A549 (cell line): ENCODE data around the gene DAO. TPM values are rescaled to one million over a fixed set of nuclear protein-coding genes. Genes with fewer than 3 reads are reported as not detected.

Experiments
- ATAC-seq, 2 experiments: fragments of 200-7000 bp in 1 of 2; fragments of >200 bp in 1 of 2; cut with Nextera tagmentation in 1 of 2; cut with Tn5 transposase in 1 of 2; 3 replicates each; pipeline versions ENCODE4 v1.8.0 to v1.9.1; 2018 to 2020; ENCODE audit warnings: mild to moderate bottlenecking in 1 of 2, moderate library complexity in 1 of 2
- CTCF ChIA-PET: fragments of 300-600 bp; sonication (Branson Sonifier 250); formaldehyde crosslinking; extraction: SDS; loops from one replicate; lab custom pipeline; 2021; ENCODE audit warnings: antibody characterized with exemption, inconsistent platforms; lab: Yijun Ruan, JAX
- POLR2A ChIA-PET: fragments of 350-600 bp; formaldehyde crosslinking; extraction: SDS; loops from one replicate; lab custom pipeline; 2021; ENCODE audit warnings: antibody characterized with exemption, inconsistent platforms; lab: Yijun Ruan, JAX
- DNase-seq, 2 experiments: peaks; one replicate each; pipeline versions ENCODE4 v3.0.0 to v3.0.0-alpha.2; 2011 to 2016; ENCODE audit warnings: low read depth in 1 of 2, low spot score in 1 of 2
- FAIRE-seq: peaks from 2 replicates; lab custom pipeline; 2011; peaks lifted over from hg19 to GRCh38; lab: Jason Lieb, UNC
- H3K27ac ChIP-seq, 2 experiments: fragments of >200 bp; sonication (Bioruptor Twin); formaldehyde crosslinking; 3 replicates each; pipeline ENCODE4 v1.5.1; 2016 to 2017
- H3K4me1 ChIP-seq: fragments of >200 bp; sonication (Bioruptor Twin); formaldehyde crosslinking; 3 replicates; pipeline ENCODE4 v1.6.1; 2016
- H3K4me2 ChIP-seq: fragments of >200 bp; sonication (Bioruptor Twin); formaldehyde crosslinking; 3 replicates; pipeline ENCODE4 v1.6.1; 2016
- H3K4me3 ChIP-seq: fragments of >200 bp; sonication (Bioruptor Twin); formaldehyde crosslinking; 3 replicates; pipeline ENCODE4 v1.5.1; 2016
- H3K9me3 ChIP-seq: fragments of >200 bp; sonication (Bioruptor Twin); formaldehyde crosslinking; 3 replicates; pipeline ENCODE4 v1.6.1; 2016
- ATOH8 ChIP-seq: fragments of 250-450 bp; sonication (Bioruptor Pico); IDR thresholded peaks from 2 replicates; pipeline ENCODE4 v1.5.0; 2020; ENCODE audit warnings: low read depth, mild to moderate bottlenecking, moderate library complexity
- BHLHE40 ChIP-seq: IDR thresholded peaks from 2 replicates; pipeline ENCODE4 v1.6.1; 2012; ENCODE audit warnings: low read depth, low read length, inconsistent platforms
- CEBPB ChIP-seq, 2 experiments: fragments of >200 bp in 1 of 2; sonication (Bioruptor Twin) in 1 of 2; formaldehyde crosslinking in 1 of 2; IDR thresholded peaks; 2 replicates each; pipeline ENCODE4 v1.6.1; 2012 to 2016
- CHD4 ChIP-seq: fragments of 200-600 bp; sonication (generic); IDR thresholded peaks from 2 replicates; pipeline ENCODE4 v1.6.1; 2016; ENCODE audit warnings: antibody characterized with exemption, mild to moderate bottlenecking, borderline replicate concordance
- EHF ChIP-seq: fragments of 250-450 bp; sonication (Bioruptor Pico); IDR thresholded peaks from 2 replicates; pipeline ENCODE4 v1.5.0; 2020; ENCODE audit warnings: mild to moderate bottlenecking
- EP300 ChIP-seq, 2 experiments: fragments of >200 bp; sonication (Bioruptor Twin); formaldehyde crosslinking; IDR thresholded peaks; 2 replicates in 1 of 2; 3 replicates in 1 of 2; pipeline ENCODE4 v1.6.1; 2016 to 2017
- FOSL2 ChIP-seq, 2 experiments: fragments of 450-650 bp in 1 of 2; fragments of >200 bp in 1 of 2; sonication (Bioruptor Twin) in 1 of 2; formaldehyde crosslinking; IDR thresholded peaks; 2 replicates each; pipeline versions ENCODE4 v1.5.0 to v1.6.1; 2016 to 2020; ENCODE audit warnings: mild to moderate bottlenecking in 1 of 2, moderate library complexity in 1 of 2
- HDAC2 ChIP-seq: fragments of 200-600 bp; sonication (generic); IDR thresholded peaks from 2 replicates; pipeline ENCODE4 v1.6.1; 2016
- HEYL ChIP-seq: fragments of 250-450 bp; sonication (Bioruptor Pico); IDR thresholded peaks from 2 replicates; pipeline ENCODE4 v1.8.0; 2021; ENCODE audit warnings: mild to moderate bottlenecking, moderate library complexity
- HOXB13 ChIP-seq: fragments of 250-450 bp; sonication (Bioruptor Pico); IDR thresholded peaks from 2 replicates; pipeline ENCODE4 v1.5.0; 2020; ENCODE audit warnings: low read depth, mild to moderate bottlenecking, moderate library complexity
- HOXB5 ChIP-seq: fragments of 250-450 bp; sonication (Bioruptor Pico); IDR thresholded peaks from 2 replicates; pipeline ENCODE4 v1.5.0; 2020; ENCODE audit warnings: mild to moderate bottlenecking, moderate library complexity
- JUN ChIP-seq, 2 experiments: fragments of >200 bp; sonication (Bioruptor Twin); formaldehyde crosslinking; IDR thresholded peaks; 2 replicates in 1 of 2; 3 replicates in 1 of 2; pipeline ENCODE4 v1.6.1; 2016 to 2017
- KDM1A ChIP-seq: fragments of 200-600 bp; sonication (generic); IDR thresholded peaks from 2 replicates; pipeline ENCODE4 v1.6.1; 2016; ENCODE audit warnings: low read depth, mild to moderate bottlenecking
- MAFK ChIP-seq: fragments of 450-650 bp; IDR thresholded peaks from 2 replicates; pipeline ENCODE4 v1.6.1; 2014; ENCODE audit not compliant: partially characterized antibody
- MAZ ChIP-seq: fragments of 150-350 bp; IDR thresholded peaks from 2 replicates; pipeline ENCODE4 v1.6.1; 2014; ENCODE audit warnings: antibody characterized with exemption, low read depth, low read length, borderline replicate concordance
- NFE2L2 ChIP-seq: fragments of 150-350 bp; conservative IDR thresholded peaks from 2 replicates; pipeline ENCODE4 v1.6.1; 2014; ENCODE audit warnings: low read length
- PBX3 ChIP-seq: IDR thresholded peaks from 2 replicates; pipeline ENCODE4 v1.6.1; 2012
- POLR2AphosphoS2 ChIP-seq: conservative IDR thresholded peaks from 2 replicates; pipeline ENCODE4 v1.6.1; 2012; ENCODE audit warnings: low read length, improper control_type of control experiment, inconsistent platforms
- RAD21 ChIP-seq, 2 experiments: fragments of >200 bp in 1 of 2; sonication (Bioruptor Twin) in 1 of 2; formaldehyde crosslinking in 1 of 2; IDR thresholded peaks in 1 of 2; conservative IDR thresholded peaks in 1 of 2; 2 replicates in 1 of 2; 3 replicates in 1 of 2; pipeline ENCODE4 v1.6.1; 2012 to 2018; ENCODE audit warnings: inconsistent platforms in 1 of 2
- RARB ChIP-seq: fragments of 250-450 bp; sonication (Bioruptor Pico); IDR thresholded peaks from 2 replicates; pipeline ENCODE4 v1.8.0; 2021; ENCODE audit warnings: mild to moderate bottlenecking, moderate library complexity
- RFX5 ChIP-seq: fragments of 450-650 bp; IDR thresholded peaks from 2 replicates; pipeline ENCODE4 v1.7.1; 2014; ENCODE audit warnings: antibody characterized with exemption, mild to moderate bottlenecking, moderate library complexity
- TFCP2L1 ChIP-seq: fragments of 250-450 bp; sonication (Bioruptor Pico); IDR thresholded peaks from 2 replicates; pipeline ENCODE4 v1.5.0; 2021; ENCODE audit warnings: mild to moderate bottlenecking
- TP53 ChIP-seq: fragments of 250-450 bp; sonication (Bioruptor Pico); IDR thresholded peaks from 2 replicates; pipeline ENCODE4 v1.5.0; 2021; ENCODE audit warnings: mild to moderate bottlenecking, moderate library complexity
- ZFP36 ChIP-seq: fragments of 450-650 bp; IDR thresholded peaks from 2 replicates; pipeline ENCODE4 v1.6.1; 2014; ENCODE audit warnings: borderline replicate concordance; ENCODE audit not compliant: partially characterized antibody
- ZNF302 ChIP-seq: fragments of 250-450 bp; sonication (Bioruptor Pico); IDR thresholded peaks from 2 replicates; pipeline ENCODE4 v1.9.0; 2021; ENCODE audit warnings: inconsistent platforms, mild to moderate bottlenecking, moderate library complexity
- ZSCAN20 ChIP-seq: fragments of 250-450 bp; sonication (Bioruptor Pico); IDR thresholded peaks from 2 replicates; pipeline ENCODE4 v1.8.0; 2022; ENCODE audit warnings: mild to moderate bottlenecking, moderate library complexity
- WGBS: methylation state at CpG from one replicate; pipeline ENCODE4 v1.1.6; 2017; ENCODE audit errors: missing lambda C conversion rate; 5-methylcytosine and 5-hydroxymethylcytosine counted together
- polyA plus RNA-seq, 4 experiments: library from polyadenylated mRNA; depleted of rRNA in 3 of 4; stranded (reverse); fragments of >200 nt; fragmentation: RNase III in 1 of 4; extraction: RNeasy Plus Mini Kit Qiagen cat#74134 plus additional on column Dnase treatment in 1 of 4; gene quantifications; 2 replicates in 3 of 4; 3 replicates in 1 of 4; pipeline ENCODE4 v1.2.3, GENCODE V29; 2011 to 2017
- TF ChIP-seq, protein P1 (sequence below): IDR thresholded peaks from 2 replicates; pipeline ENCODE4 v1.6.1; 2012

DAO gene
- polyA plus RNA-seq, 2 of the 4 experiments (the other 2 are of a cell fraction) = not detected

DNA sequence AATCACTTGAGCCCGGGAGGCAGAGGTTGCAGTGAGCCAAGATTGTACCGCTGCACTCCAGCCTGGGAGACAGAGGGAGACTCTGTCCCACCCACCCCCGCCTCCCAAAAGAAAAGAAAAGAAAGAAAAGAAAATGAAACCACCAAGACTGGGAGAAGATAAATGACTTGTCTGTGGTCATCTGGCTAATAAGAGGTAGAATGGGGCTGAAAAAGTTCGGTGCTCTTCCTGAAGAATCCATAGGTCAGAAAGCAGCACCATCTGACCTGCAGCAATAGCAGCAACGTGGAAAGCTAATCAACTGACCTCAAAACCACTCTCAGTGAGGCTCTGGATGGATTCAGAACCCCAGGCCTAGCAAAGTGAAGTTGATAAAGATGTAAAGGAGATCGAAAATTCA lies 47.7 kb upstream of the DAO start:
- WGBS = 90% methylated on average over 6 of the region's 6 CpGs
- Histone ChIP-seq H3K4me1 (peaks cover 57% of the 10 kb centered on the region), H3K4me3 (no peak overlapping the region), H3K27ac (peak overlapping the region; percentile 69 to 72), H3K9me3 (no peaks in the 10 kb centered on the region), H3K4me2 (peak overlapping the region; percentile 71)
- ChIA-PET POLR2A (interaction anchor here (1.0 to 1.2 kb wide), 2 partner anchors 18 to 21 kb away, joined by 4 to 8 read pairs; no protein-coding TSS in a partner anchor), CTCF (interaction anchor here (0.9 to 2.0 kb wide), 3 partner anchors 10 to 172 kb away, joined by 3 to 10 read pairs (median 3); no protein-coding TSS in a partner anchor)
- TF ChIP-seq FOSL2 (IDR thresholded peaks at IDR 0.05) (no peak), FOSL2 (CRISPR knock-in tag; IDR thresholded peaks at IDR 0.05) (no peak), RAD21 (conservative IDR thresholded peaks at IDR 0.05 in 1 of 2, IDR thresholded peaks at IDR 0.05 in 1 of 2) (no peak), HOXB5 (CRISPR knock-in tag) (no peak), CEBPB (IDR thresholded peaks at IDR 0.05) (no peak), KDM1A (no peak), ZNF302 (CRISPR knock-in tag) (no peak), MAZ (no peak)
- DNase-seq (no peak), ATAC-seq (no peak), FAIRE-seq (no peak)

GRCh38 chr12:108832730-108833354 lies 47.0 kb upstream of the DAO start:
- FAIRE-seq (no peak), ATAC-seq (peak; percentile 58 to 73; a peak in 5 of 6 replicates), DNase-seq (peak in 1 of 2 experiments; percentile 50)
- Histone ChIP-seq H3K4me2 (peak overlapping the region; percentile 71), H3K27ac (peak overlapping the region; percentile 69 to 72), H3K4me3 (peak overlapping the region; percentile 9; the same call in 1 of the 3 replicates), H3K9me3 (no peaks in the 10 kb centered on the region), H3K4me1 (peaks cover 63% of the 10 kb centered on the region)
- CTCF ChIA-PET = interaction anchor here (0.6 to 2.6 kb wide), 9 partner anchors 10 to 173 kb away, joined by 3 to 16 read pairs (median 3); no protein-coding TSS in a partner anchor
- TF ChIP-seq JUN (IDR thresholded peaks at IDR 0.05) (no peak), CHD4 (no peak), HEYL (CRISPR knock-in tag) (0 out of 2 replicates have a peak, but pooled peaks have one; percentile 61), MAFK (peak; percentile 61), BHLHE40 (no peak), ATOH8 (CRISPR knock-in tag) (no peak)
- TF ChIP-seq, protein P1, sequence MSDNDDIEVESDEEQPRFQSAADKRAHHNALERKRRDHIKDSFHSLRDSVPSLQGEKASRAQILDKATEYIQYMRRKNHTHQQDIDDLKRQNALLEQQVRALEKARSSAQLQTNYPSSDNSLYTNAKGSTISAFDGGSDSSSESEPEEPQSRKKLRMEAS = 0 out of 2 replicates have a peak, but pooled peaks have one; percentile 24
- WGBS = 41% methylated on average over 10 of the region's 10 CpGs
- POLR2A ChIA-PET = interaction anchor here (0.6 to 1.8 kb wide), 4 partner anchors 17 to 1601 kb away, joined by 3 to 8 read pairs (median 5); partner anchors contain the start of gene SSH1

- WGBS = 5% methylated on average over 9 of the region's 9 CpGs
- DNase-seq (peak; percentile 74 to 79), ATAC-seq (peak; percentile 76 to 84)
- peak overlapping the region; percentile 9; the same call in 1 of the 3 replicates for H3K4me3 ChIP-seq
- CTCF ChIA-PET = interaction anchor here (0.9 to 2.6 kb wide), 9 partner anchors 11 to 173 kb away, joined by 3 to 16 read pairs (median 3); no protein-coding TSS in a partner anchor
- TF ChIP-seq TP53 (no peak), FOSL2 (IDR thresholded peaks at IDR 0.05) (no peak), FOSL2 (CRISPR knock-in tag; IDR thresholded peaks at IDR 0.05) (peak; percentile 51), HOXB5 (CRISPR knock-in tag) (no peak), JUN (IDR thresholded peaks at IDR 0.05) (0 out of 5 replicates have a peak, but pooled peaks of 1 of the 2 experiments have one; percentile 50), HOXB13 (0 out of 2 replicates have a peak, but pooled peaks have one; percentile 23), HDAC2 (no peak), ZFP36 (no peak), POLR2AphosphoS2 (no peak), TFCP2L1 (CRISPR knock-in tag) (no peak), MAZ (no peak), PBX3 (no peak), NFE2L2 (no peak), EP300 (IDR thresholded peaks at IDR 0.05) (no peak), RARB (no peak), ATOH8 (CRISPR knock-in tag) (no peak), RFX5 (no peak), HEYL (CRISPR knock-in tag) (no peak), MAFK (no peak), KDM1A (no peak), ZSCAN20 (CRISPR knock-in tag) (no peak), EHF (CRISPR knock-in tag) (0 out of 2 replicates have a peak, but pooled peaks have one; percentile 67)
- TF ChIP-seq, protein P1 = 0 out of 2 replicates have a peak, but pooled peaks have one; percentile 3
- TF ChIP-seq, all 56 proteins: peak for 5
- Histone ChIP-seq H3K4me1 (peaks cover 68% of the 10 kb centered on the region), H3K4me2 (peak overlapping the region; percentile 71), H3K9me3 (no peaks in the 10 kb centered on the region), H3K27ac (peak overlapping the region; percentile 69 to 72)
- POLR2A ChIA-PET = interaction anchor here (1.0 to 1.8 kb wide), 3 partner anchors 17 to 24 kb away, joined by 3 to 8 read pairs (median 6); partner anchors contain the start of gene SSH1
- no peak for FAIRE-seq
These were observed 46.5 kb upstream of the DAO start for GRCh38 chr12:108833355-108833733.
